Hypothalamus (tissue), 51 donors: ENCODE measurements around the gene IDS.
"Not testable (repeated sequence)": the region's sequence is repeated elsewhere in the genome, so short reads cannot be mapped to it uniquely, and the experiment has no call there.

ENCODE experiments used
- DNase-seq, 51 donors: peaks; one replicate each; lab custom pipeline; 2025; lab: John Stamatoyannopoulos, UW

IDS gene

GRCh38 chrX:149503446-149503845 lies 1.7 kb downstream of the IDS start:
- peak in 14 of 51 donors; percentile 2 to 29 (median 6) for DNase-seq

- DNase-seq, result not testable (repeated sequence)
These were observed 2.2 kb downstream of the IDS start for GRCh38 chrX:149502923-149503322.

GRCh38 chrX:149499766-149500165 lies 5.3 kb downstream of the IDS start:
- no peak for DNase-seq

DNA sequence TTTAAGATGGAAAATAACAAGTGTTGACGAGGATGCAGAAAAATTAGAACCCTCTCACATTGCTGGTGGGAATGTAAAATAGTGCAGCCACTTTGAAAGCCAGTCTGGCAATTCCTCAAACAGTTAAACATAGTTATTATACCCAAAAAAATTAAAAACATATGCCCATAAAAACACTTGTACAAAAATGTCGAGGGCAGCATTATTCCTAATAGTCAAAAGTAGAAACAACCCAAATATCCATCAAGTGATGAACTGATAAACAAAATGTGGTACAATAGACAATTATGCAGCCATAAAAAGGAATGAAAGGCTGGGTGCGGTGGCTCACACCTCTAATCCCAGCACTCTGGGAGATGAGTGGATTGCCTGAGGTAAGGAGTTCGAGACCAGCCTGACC lies 6.3 kb downstream of the IDS start:
- no peak for DNase-seq

DNA sequence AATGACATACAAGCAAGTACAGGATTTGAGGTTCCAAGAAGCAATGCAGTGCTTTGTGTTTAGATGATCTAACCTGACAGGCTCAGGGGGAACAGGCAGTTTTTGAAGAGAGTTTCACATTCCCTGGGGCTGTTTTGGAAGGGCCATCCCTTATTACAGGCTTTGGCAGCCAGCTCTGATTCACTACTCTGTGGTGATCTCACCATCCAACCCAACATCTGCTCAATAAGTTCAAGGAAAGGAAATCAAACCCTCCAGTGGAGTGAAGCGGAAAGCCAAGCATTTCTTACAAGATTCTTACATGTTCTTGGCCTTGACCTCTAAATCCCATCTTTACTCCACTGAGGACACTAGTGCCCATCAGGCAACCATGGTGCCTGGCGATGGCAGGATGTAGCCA lies 7.5 kb downstream of the IDS start:
- no peak for DNase-seq

DNA sequence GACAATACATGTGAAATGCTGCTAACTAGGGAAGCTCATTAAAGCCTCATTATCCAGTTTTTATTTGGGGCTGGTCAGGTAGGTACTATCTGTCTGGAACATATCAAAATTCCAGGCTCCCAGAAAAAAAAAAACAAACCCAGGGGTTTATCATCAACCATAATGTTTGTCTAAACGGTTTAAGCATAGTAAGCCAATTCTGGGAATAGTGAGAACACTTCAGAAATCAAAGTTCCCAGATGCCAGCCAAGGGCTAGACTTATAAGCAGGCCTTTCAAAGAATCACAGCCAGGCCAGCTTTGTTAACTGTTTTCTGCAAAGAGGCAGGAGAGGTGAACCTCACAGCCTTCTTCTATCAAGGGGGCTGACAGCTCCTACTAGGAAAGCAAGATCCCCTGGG lies 8.1 kb downstream of the IDS start:
- no peak for DNase-seq

DNA sequence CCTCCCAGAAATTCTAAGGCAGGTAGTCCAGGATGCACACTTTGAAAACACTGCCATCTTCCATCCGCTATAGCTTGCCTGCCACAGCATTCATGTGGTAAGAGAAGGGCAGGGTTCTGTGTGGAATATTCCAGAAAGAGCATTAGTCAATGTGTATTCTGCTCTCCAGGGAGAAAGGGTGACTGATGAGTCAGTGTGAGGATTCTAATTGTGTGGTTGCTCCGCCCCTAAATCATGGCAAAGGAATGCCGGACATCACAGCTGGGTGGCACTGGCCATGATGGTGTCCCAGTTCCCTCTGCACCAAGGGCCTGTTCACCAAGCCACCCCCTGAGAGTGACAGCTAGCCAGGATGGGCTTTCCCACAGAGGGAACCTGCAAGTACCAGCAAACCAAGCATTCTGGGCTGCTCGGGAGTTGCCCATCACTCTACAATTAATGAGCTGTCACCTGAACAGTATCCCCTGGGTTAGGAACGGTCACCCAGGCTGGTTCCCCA lies 9.5 kb downstream of the IDS start:
- no peak for DNase-seq

GRCh38 chrX:149494844-149495565 lies 10.1 kb downstream of the IDS start:
- DNase-seq, result no peak

- DNase-seq, result no peak
These were observed 11.2 kb downstream of the IDS start for GRCh38 chrX:149493567-149494562.

- no peak for DNase-seq
These were observed 13.3 kb downstream of the IDS start for GRCh38 chrX:149491812-149492211.

- no peak for DNase-seq
These were observed 15.0 kb downstream of the IDS start for GRCh38 chrX:149490100-149490499.

DNA sequence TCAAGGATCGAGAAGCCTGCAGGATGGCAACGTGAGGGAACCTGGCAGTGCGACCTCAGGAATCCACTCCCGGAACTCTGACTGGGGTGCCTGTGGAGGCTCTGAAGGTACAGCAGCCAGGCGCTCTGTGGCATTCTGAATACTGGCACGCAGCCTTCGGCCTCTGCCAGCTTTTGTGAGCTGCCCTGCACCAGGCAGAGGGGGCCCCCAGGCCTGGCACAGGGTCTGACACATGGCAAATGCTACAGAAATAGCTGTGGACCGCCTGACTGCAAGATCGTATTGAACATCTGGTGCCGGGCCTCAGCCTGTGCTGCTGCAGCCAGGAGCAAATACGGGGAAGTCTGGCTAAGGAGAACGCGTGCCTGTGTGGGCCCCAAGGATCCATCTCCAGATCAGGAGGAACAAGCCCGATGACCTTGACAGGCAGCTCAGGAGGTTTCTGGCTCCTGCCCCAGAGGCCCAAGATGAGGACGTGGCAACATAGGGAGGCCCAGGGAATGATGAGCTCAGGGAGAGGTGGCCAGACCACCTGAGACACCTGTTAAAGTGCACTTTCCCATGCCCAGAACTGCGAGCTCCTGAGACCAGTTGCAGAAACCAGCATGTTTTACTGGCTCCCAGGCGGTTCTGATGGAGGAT lies 16.6 kb downstream of the IDS start:
- not testable (repeated sequence) for DNase-seq

GRCh38 chrX:149488008-149488407 lies 17.1 kb downstream of the IDS start:
- not testable (repeated sequence) for DNase-seq

DNA sequence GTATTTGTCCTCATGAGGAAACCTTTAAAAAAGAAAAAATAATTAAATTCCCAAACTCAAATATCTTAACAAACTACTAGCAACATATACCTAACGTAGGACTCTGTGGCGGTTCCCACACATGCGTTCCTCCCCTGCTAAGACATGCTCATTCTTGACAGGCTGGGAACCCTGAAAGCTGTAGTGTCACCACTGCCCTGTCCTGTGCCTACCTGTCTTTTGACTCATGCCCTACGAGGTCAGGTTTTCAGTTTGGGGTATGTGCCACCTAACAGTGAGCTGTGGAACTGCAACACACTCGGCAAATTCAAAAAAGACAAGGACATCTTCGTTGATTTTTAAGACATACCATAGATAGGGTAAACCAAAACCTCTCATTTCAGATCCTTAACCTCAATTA lies 17.8 kb downstream of the IDS start:
- DNase-seq, result no peak

- no peak for DNase-seq
These were observed 28.6 kb downstream of the IDS start for GRCh38 chrX:149476513-149476912.

- DNase-seq, result no peak
These were observed 31.1 kb downstream of the IDS start for GRCh38 chrX:149473966-149474365.

- DNase-seq, result no peak
These were observed 32.0 kb downstream of the IDS start for GRCh38 chrX:149473092-149473491.

DNA sequence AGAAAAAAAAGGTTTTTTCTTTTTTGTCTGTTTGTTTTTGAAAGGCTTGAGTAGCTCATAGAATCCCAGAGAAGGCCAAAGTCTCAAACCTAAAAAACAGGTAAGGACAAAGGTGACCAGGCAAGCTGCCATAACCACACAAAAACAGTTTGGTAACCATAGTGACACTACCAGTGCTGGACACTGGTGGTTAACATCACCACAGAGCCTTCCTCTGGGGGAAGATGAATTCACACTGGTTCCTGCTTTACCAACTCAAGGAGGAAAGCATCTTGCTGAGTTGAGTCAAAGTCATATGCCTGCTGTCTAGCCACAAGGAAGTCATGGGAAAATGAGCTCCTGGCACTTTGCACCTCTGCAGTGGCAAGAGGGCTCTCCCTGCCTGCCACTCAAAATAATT lies 32.5 kb downstream of the IDS start:
- no peak for DNase-seq

GRCh38 chrX:149471397-149471796 lies 33.7 kb downstream of the IDS start:
- no peak for DNase-seq

DNA sequence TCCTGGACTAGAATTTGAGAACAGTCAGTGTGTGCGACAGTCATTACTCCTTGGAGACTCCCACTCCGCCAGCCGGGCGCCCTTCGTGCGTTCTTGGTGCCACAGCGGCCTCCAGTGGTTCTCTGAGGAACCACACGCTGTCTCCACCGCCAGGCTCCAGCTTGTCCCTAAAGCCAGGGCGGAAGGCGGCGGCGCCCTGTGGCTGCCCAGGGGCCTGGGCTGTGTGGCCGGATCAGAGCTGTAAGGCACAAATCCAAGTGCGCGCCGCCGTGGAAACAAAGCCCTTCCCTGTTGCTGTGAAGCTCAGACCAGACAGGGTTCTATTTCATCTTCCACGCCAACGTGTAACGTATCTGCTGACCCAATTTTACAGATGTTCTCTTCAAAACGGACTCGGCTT lies 34.2 kb downstream of the IDS start:
- DNase-seq, result peak; percentile 3 to 87 (median 67)

- no peak for DNase-seq
These were observed 35.7 kb downstream of the IDS start for GRCh38 chrX:149469406-149469805.
